Activated naive CD8-positive, alpha-beta T cell treated with anti-CD3 and anti-CD28 coated beads for 36 hours (primary cell): Measurements from ENCODE around the gene ICOSLG. TPM values are rescaled to one million over a fixed set of nuclear protein-coding genes. Genes with fewer than 3 reads are reported as not detected.
"Not testable (repeated sequence)": the region's sequence is repeated elsewhere in the genome, so short reads cannot be mapped to it uniquely, and the experiment has no call there.

Experiments used
- DNase-seq: peaks from one replicate; pipeline ENCODE4 v3.0.0; 2021
- H3K27ac Mint-ChIP-seq: one replicate; pipeline ENCODE4 v1.8.0; 2022; ENCODE audit warnings: mild to moderate bottlenecking, moderate library complexity, mixed read lengths
- H3K27me3 Mint-ChIP-seq: one replicate; pipeline ENCODE4 v1.8.0; 2022; ENCODE audit warnings: mild to moderate bottlenecking, mixed read lengths
- H3K36me3 Mint-ChIP-seq: one replicate; pipeline ENCODE4 v1.8.0; 2021; ENCODE audit warnings: mild to moderate bottlenecking, mixed read lengths
- H3K4me1 Mint-ChIP-seq: one replicate; pipeline ENCODE4 v1.8.0; 2021; ENCODE audit warnings: mixed read lengths
- H3K4me3 Mint-ChIP-seq: one replicate; pipeline ENCODE4 v1.8.0; 2022; ENCODE audit warnings: mild to moderate bottlenecking, moderate library complexity, mixed read lengths
- H3K9me3 Mint-ChIP-seq: one replicate; pipeline ENCODE4 v1.8.0; 2022; ENCODE audit warnings: mixed read lengths
- total RNA-seq, 2 experiments: library from RNA; stranded (reverse); gene quantifications; one replicate each; pipeline ENCODE4 v1.2.3, GENCODE V29; 2021

Gene ICOSLG
- total RNA-seq, 2 experiments from 2014 or later, result 0.92 to 1.2 TPM

DNA sequence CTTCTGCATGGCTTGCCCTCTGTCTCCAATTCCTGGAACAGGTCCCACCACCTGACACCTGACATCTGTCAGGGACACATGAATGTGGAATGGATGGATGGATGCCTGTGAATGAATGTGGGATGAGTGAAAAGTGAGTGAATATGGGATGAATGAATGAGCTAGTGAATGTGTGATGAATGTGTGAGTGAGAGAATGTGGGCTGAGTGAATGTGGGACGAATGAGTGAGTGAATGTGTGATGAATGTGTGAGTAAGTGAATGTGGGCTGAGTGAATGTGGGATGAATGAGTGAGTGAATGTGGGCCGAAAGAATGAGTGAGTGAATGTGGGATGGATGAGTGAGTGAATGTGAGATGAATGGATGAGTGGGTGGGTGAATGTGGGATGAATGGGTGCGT lies 29.2 kb downstream of the ICOSLG start:
- not testable (repeated sequence) for H3K4me3 Mint-ChIP-seq, H3K9me3 Mint-ChIP-seq, H3K27me3 Mint-ChIP-seq, H3K4me1 Mint-ChIP-seq, DNase-seq, H3K27ac Mint-ChIP-seq, H3K36me3 Mint-ChIP-seq

- not testable (repeated sequence) for H3K4me3 Mint-ChIP-seq, H3K9me3 Mint-ChIP-seq, DNase-seq, H3K4me1 Mint-ChIP-seq, H3K27ac Mint-ChIP-seq, H3K27me3 Mint-ChIP-seq, H3K36me3 Mint-ChIP-seq
Observed at GRCh38 chr21:44207860-44208646, 32.7 kb downstream of the ICOSLG start.

- not testable (repeated sequence) for H3K9me3 Mint-ChIP-seq, H3K36me3 Mint-ChIP-seq, DNase-seq, H3K27me3 Mint-ChIP-seq, H3K27ac Mint-ChIP-seq, H3K4me3 Mint-ChIP-seq, H3K4me1 Mint-ChIP-seq
Observed at GRCh38 chr21:44206698-44207676, 33.8 kb downstream of the ICOSLG start.

- not testable (repeated sequence) for H3K9me3 Mint-ChIP-seq
Observed at GRCh38 chr21:44206187-44206586, 34.6 kb downstream of the ICOSLG start.

GRCh38 chr21:44202590-44203299 lies 38.0 kb downstream of the ICOSLG start:
- not testable (repeated sequence) for DNase-seq, H3K9me3 Mint-ChIP-seq, H3K36me3 Mint-ChIP-seq, H3K4me1 Mint-ChIP-seq, H3K27ac Mint-ChIP-seq, H3K27me3 Mint-ChIP-seq, H3K4me3 Mint-ChIP-seq

More at GRCh38 chr21:44206187-44206586, 34.6 kb downstream of the ICOSLG start:
- not testable (repeated sequence) for H3K27ac Mint-ChIP-seq, H3K4me1 Mint-ChIP-seq, H3K36me3 Mint-ChIP-seq, H3K4me3 Mint-ChIP-seq, DNase-seq, H3K27me3 Mint-ChIP-seq

- not testable (repeated sequence) for DNase-seq, H3K36me3 Mint-ChIP-seq, H3K4me1 Mint-ChIP-seq, H3K27me3 Mint-ChIP-seq, H3K9me3 Mint-ChIP-seq, H3K27ac Mint-ChIP-seq, H3K4me3 Mint-ChIP-seq
Observed at GRCh38 chr21:44199997-44200396, 40.7 kb downstream of the ICOSLG start.

- Mint-ChIP-seq H3K36me3 (no peaks in the 10 kb centered on the region), H3K27me3 (no peaks in the 10 kb centered on the region), H3K4me3 (no peak overlapping the region), H3K4me1 (no peaks in the 10 kb centered on the region), H3K9me3 (no peaks in the 10 kb centered on the region), H3K27ac (no peak overlapping the region)
- no peak for DNase-seq
Observed at GRCh38 chr21:44199448-44199847, 41.3 kb downstream of the ICOSLG start.

DNA sequence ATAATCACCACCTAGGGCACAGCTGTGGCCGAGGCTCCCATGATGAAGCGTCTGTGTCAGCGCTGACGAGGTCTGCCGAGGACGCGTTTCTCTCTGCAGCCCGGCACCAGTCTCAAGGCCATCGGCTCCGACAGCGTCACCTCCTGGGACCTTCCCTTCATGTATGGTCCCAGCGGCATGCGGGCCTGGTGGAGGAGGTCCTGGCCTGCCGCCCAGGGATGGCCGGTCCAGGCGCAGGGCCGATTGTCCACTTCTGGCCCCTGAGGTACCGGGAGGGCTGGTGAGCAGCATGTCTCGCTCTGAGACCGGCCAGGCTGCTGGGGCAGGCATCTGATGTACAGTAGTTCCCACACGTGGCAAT lies 43.6 kb downstream of the ICOSLG start:
- not testable (repeated sequence) for H3K4me3 Mint-ChIP-seq, H3K36me3 Mint-ChIP-seq, H3K9me3 Mint-ChIP-seq, H3K4me1 Mint-ChIP-seq, H3K27ac Mint-ChIP-seq, DNase-seq, H3K27me3 Mint-ChIP-seq

GRCh38 chr21:44196212-44197155 lies 44.3 kb downstream of the ICOSLG start:
- H3K4me3 Mint-ChIP-seq, result not testable (repeated sequence)

DNA sequence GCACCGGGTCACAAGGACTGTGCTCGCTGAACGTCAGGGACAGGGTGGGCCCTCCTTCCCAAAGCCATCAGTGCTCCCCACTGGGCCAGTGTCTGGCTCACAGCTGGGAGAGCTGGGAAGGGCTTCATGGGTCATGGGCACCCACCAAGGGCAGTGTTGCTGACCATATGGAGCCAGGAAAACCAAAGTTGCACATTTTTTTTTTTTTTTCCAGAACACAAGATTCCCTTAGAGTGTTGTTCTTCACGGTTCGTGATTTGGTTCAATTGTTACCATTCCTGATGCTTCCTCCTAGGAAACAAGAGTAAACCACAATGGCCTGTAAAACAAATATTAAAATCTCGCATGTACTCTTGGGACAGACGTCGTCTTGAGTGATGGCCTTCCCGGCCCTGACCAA lies 45.9 kb downstream of the ICOSLG start:
- not testable (repeated sequence) for H3K27me3 Mint-ChIP-seq, H3K9me3 Mint-ChIP-seq, H3K27ac Mint-ChIP-seq, H3K4me1 Mint-ChIP-seq, H3K4me3 Mint-ChIP-seq, DNase-seq, H3K36me3 Mint-ChIP-seq

More at GRCh38 chr21:44196212-44197155, 44.3 kb downstream of the ICOSLG start:
- H3K9me3 Mint-ChIP-seq, H3K36me3 Mint-ChIP-seq, H3K4me1 Mint-ChIP-seq, H3K27me3 Mint-ChIP-seq: not testable (repeated sequence)
- H3K27ac Mint-ChIP-seq, result peak overlapping the region; percentile 67
- DNase-seq, result peak; percentile 75

DNA sequence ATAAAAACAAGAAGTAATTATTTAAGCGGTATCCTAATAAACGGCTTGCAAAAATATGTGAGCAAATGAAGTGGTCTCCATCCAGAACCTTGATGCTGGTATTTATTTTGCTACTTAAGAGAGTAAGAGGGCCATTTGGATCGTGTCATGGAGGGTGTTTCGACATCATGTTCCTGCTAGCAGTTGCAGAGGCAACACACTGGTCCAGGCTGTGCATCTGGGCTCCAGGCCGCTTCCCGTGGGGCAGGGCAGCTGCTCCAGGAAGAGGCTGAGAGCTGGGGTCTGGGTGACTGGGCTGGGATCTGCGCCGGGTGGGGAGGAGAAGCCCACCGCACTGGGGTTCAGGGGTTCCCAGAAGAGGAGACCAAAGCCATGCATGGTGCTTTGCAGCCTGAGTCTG lies 46.3 kb downstream of the ICOSLG start:
- not testable (repeated sequence) for DNase-seq, H3K9me3 Mint-ChIP-seq, H3K27me3 Mint-ChIP-seq, H3K27ac Mint-ChIP-seq, H3K4me1 Mint-ChIP-seq, H3K36me3 Mint-ChIP-seq, H3K4me3 Mint-ChIP-seq

DNA sequence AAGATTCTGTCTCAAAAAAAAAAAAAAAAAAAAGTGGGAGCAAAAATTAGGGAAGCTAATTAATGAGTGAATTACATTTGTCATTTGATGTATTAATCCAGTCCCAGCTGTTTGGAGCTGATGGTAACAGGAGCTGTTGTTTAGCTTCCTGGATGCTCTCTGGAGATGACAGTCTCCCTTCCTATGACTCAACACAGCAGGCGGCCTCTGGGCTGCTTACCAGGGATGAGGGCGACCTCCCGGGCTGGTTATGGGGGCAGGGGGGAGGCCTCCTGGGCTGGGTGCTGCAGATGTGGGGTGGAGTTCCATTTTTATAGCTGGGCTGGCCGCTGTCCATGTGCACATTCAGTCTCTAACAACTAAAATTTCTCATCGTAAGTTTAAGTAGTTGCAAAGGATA lies 47.6 kb downstream of the ICOSLG start:
- H3K4me1 Mint-ChIP-seq, H3K27me3 Mint-ChIP-seq, H3K9me3 Mint-ChIP-seq, H3K27ac Mint-ChIP-seq, H3K36me3 Mint-ChIP-seq, DNase-seq, H3K4me3 Mint-ChIP-seq: not testable (repeated sequence)

DNA sequence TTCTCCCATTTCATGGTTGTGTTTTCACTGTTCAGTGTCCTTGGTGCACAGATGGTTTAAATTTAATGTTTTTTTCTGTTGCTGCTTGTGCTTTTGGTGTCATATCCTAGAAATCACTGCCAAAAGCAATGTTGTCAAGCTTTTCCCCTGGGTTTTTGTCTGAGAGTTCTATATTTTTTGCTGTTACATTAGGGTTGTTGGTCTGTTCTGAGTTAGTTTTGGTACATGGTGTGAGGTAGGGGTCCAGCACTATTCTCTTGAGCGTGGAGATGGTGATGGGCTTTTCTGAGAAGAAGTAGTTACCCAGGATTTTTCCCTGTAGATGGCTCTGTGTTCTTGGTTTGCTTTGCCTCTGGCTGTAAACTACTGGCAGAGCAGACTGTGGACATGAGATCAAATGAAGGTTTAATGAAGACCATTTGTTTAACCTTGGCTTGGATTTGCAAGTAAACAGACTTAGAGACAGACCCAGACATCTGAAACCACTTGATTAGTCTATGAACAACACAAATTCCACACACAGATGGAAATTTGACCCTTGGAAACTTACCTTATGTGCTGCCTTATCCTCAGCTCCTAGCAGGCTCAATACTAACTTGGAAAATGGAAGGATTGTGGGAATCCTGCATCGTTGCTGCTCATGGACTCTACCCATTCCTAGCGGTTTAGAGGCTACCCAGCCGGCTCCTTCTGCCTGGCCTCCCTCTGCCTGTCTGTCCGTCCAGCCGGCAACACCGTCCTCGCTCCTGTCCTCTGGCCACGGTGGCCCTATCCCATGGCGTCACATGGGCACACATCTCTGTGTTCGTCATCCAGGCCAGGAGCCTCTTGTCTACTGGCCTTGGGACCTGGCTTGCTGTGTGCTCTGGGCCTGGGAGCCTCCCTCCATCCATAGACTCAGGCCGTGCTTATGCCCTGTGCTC lies 50.1 kb downstream of the ICOSLG start:
- H3K36me3 Mint-ChIP-seq, H3K4me1 Mint-ChIP-seq, DNase-seq, H3K9me3 Mint-ChIP-seq, H3K27me3 Mint-ChIP-seq, H3K27ac Mint-ChIP-seq, H3K4me3 Mint-ChIP-seq: not testable (repeated sequence)
